ENCODE measurements around the gene NRG3.

NRG3 gene

GRCh38 chr10:82908096-82908495 is 1033.1 kb downstream of the NRG3 start:
- TF ChIP-seq CTCF (IDR thresholded peaks at IDR 0.05), result no peak

GRCh38 chr10:82908751-82909150 is 1033.8 kb downstream of the NRG3 start:
- TF ChIP-seq CTCF (IDR thresholded peaks at IDR 0.05), result no peak

- no peak for TF ChIP-seq CTCF (IDR thresholded peaks at IDR 0.05)
Observed at GRCh38 chr10:82910301-82910700, 1035.3 kb downstream of the NRG3 start.

GRCh38 chr10:82914655-82915136 is 1039.7 kb downstream of the NRG3 start:
- no peak for TF ChIP-seq CTCF (IDR thresholded peaks at IDR 0.05)

GRCh38 chr10:82916941-82917340 is 1041.9 kb downstream of the NRG3 start:
- TF ChIP-seq CTCF (IDR thresholded peaks at IDR 0.05), result no peak

- TF ChIP-seq CTCF (IDR thresholded peaks at IDR 0.05), result no peak
Observed at GRCh38 chr10:82918022-82918421, 1043.0 kb downstream of the NRG3 start.

- no peak for TF ChIP-seq CTCF (IDR thresholded peaks at IDR 0.05)
Observed at GRCh38 chr10:82922046-82922445, 1047.1 kb downstream of the NRG3 start.

- TF ChIP-seq CTCF (IDR thresholded peaks at IDR 0.05), result no peak
Observed at GRCh38 chr10:82922755-82923154, 1047.8 kb downstream of the NRG3 start.

Measured in LNCAP (cell line).